Mesothelial cell of epicardium (in vitro differentiated cells): ENCODE data around the gene EEF1A2. TPM values are rescaled to one million over a fixed set of nuclear protein-coding genes. Genes with fewer than 3 reads are reported as not detected.
A peak's percentile ranks its signal among the peaks of the same experiment; 100 is the strongest.

Experiments
- DNase-seq, 2 experiments: peaks; one replicate each; pipeline ENCODE4 v3.0.0; 2021; ENCODE audit warnings: low spot score in 2 of 2; ENCODE audit not compliant: unreplicated experiment in 2 of 2
- H3K27ac Mint-ChIP-seq: 2 replicates; pipeline ENCODE4 v1.8.0; 2021; ENCODE audit warnings: mixed read lengths
- H3K27me3 Mint-ChIP-seq: 2 replicates; pipeline ENCODE4 v1.8.0; 2021; ENCODE audit warnings: low read depth, mixed read lengths
- H3K36me3 Mint-ChIP-seq: 2 replicates; pipeline ENCODE4 v1.8.0; 2021; ENCODE audit warnings: mixed read lengths
- H3K4me1 Mint-ChIP-seq: 2 replicates; pipeline ENCODE4 v1.8.0; 2021; ENCODE audit warnings: mixed read lengths
- H3K4me3 Mint-ChIP-seq: 2 replicates; pipeline ENCODE4 v1.8.0; 2021; ENCODE audit warnings: mild to moderate bottlenecking, moderate library complexity, mixed read lengths
- H3K9me3 Mint-ChIP-seq: 2 replicates; pipeline ENCODE4 v1.8.0; 2021; ENCODE audit warnings: mixed read lengths
- CTCF ChIP-seq: fragments of 200-600 bp; sonication (generic); IDR thresholded peaks from one replicate; pipeline ENCODE4 v1.5.0; 2021; ENCODE audit warnings: antibody characterized with exemption; ENCODE audit not compliant: unreplicated experiment
- total RNA-seq: library from RNA; stranded (reverse); gene quantifications from 3 replicates; pipeline ENCODE4 v1.2.1, GENCODE V29; 2021

EEF1A2 gene
- total RNA-seq, 1 donor from 2014 or later, result 14.6 TPM

- no peak for DNase-seq
- no peak for TF ChIP-seq CTCF
Observed at GRCh38 chr20:63525971-63526370, 27.1 kb upstream of the EEF1A2 start.

GRCh38 chr20:63525185-63525584, 26.3 kb upstream of the EEF1A2 start:
- Mint-ChIP-seq H3K27ac (peak overlapping the region; percentile 18), H3K4me3 (no peak overlapping the region), H3K36me3 (peaks cover 16% of the 10 kb centered on the region), H3K4me1 (peaks cover 12% of the 10 kb centered on the region), H3K9me3 (peaks cover 3% of the 10 kb centered on the region), H3K27me3 (peaks cover 1% of the 10 kb centered on the region)
- TF ChIP-seq CTCF, result no peak
- no peak for DNase-seq

More at GRCh38 chr20:63525971-63526370, 27.1 kb upstream of the EEF1A2 start:
- peaks cover 16% of the 10 kb centered on the region for H3K36me3 Mint-ChIP-seq
- no peak overlapping the region for H3K4me3 Mint-ChIP-seq
- H3K9me3 Mint-ChIP-seq, result peaks cover 3% of the 10 kb centered on the region
- H3K4me1 Mint-ChIP-seq, result peaks cover 12% of the 10 kb centered on the region
- peaks cover 1% of the 10 kb centered on the region for H3K27me3 Mint-ChIP-seq
- no peak overlapping the region for H3K27ac Mint-ChIP-seq

DNA sequence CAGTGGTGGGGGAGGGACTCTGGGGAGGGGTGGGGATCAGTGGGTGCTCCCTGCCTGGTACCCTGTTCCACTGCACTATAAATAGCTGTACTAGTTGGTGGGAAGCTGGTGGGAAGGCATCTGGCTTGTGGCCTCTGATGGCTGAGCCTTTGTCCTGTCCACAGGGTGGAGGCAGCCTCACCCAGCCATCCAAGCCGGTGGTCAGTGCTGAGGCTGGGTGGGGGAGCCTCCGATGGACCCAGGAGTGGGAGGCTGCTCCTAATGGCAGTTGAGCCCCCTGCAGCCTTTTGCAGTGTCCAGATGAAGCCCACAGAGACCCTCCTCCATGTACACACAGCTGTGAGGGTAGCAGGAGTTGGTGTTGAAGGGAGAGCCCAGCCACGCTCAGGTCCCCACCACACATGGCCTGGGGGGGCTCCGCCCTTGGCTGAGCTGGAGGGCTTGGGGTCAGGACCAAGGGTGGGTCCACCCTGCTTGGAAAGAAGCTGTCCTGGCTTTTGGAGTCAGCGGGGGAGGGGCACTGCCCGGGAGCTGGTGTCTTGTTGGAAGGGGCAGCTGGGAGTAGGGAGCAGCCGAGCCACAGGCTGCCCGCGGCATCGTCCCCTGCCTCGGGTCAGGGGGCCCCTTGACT, 24.2 kb upstream of the EEF1A2 start:
- Mint-ChIP-seq H3K4me3 (peak overlapping the region; percentile 84), H3K9me3 (peaks cover 3% of the 10 kb centered on the region), H3K36me3 (peaks cover 18% of the 10 kb centered on the region), H3K4me1 (peaks cover 19% of the 10 kb centered on the region), H3K27me3 (peaks cover 1% of the 10 kb centered on the region), H3K27ac (no peak overlapping the region)
- TF ChIP-seq CTCF, result no peak
- peak in 1 of 2 experiments; percentile 20 for DNase-seq

DNA sequence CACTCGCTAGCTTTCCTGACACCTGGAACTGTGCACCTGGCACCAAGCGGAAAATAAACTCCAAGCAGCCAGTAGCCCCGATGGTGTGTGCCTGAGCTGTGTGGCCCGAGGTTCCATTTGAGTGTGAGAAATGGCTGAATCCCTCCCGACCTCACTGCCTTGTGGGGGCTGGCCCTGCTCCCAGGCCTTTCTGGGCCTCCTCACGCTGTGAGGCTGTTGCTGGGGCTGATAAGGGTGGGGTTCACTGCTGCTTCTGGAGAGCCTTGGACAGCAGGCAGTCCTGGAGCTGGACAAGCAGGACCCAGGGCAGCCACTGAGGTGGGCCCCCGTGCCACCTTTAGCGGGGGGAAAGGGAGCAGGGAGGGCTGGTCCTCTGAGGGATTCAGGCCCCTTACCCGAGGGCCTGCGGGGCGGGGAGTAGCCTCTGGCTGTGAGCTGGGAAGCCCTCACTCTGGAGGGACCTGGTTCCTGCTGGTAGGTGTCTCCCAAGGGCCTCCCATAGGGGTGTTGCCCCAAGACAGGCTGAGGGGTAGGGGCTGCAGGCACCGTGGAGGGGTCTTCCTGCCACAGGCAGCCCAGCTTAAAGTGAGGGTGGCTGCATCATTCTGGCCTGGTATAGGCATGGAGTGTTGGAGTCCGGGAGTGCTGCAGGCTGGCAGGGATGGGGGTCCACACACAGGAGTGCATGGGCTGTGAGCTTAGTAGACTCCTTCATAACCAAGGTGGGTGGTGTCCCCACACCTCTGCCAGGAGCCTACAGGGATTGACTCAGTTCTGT, 23.4 kb upstream of the EEF1A2 start:
- H3K4me1 Mint-ChIP-seq, result peaks cover 21% of the 10 kb centered on the region
- peaks cover 18% of the 10 kb centered on the region for H3K36me3 Mint-ChIP-seq
- H3K4me3 Mint-ChIP-seq, result peak overlapping the region; percentile 84
- no peak for TF ChIP-seq CTCF
- peaks cover 3% of the 10 kb centered on the region for H3K9me3 Mint-ChIP-seq
- DNase-seq, result peak in 1 of 2 experiments; percentile 13
- peaks cover 3% of the 10 kb centered on the region for H3K27me3 Mint-ChIP-seq
- H3K27ac Mint-ChIP-seq, result peak overlapping the region; percentile 80

DNA sequence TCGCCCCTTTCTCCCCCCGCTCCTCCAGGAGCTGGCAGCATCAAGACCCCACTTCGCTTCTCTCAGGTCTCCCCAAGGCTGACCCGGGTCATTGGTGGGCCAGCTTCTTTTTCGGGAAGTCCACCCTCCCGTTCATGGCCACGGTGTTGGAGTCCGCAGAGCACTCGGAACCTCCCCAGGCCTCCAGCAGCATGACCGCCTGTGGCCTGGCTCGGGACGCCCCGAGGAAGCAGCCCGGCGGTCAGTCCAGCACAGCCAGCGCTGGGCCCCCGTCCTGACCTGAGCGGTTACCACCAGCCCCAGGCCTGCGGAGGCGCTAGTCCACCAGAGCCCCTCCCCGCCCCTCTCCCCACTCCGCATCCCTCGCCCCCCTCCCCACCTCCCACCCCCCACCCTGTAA, 22.7 kb upstream of the EEF1A2 start:
- Mint-ChIP-seq H3K4me1 (peaks cover 21% of the 10 kb centered on the region), H3K9me3 (peaks cover 3% of the 10 kb centered on the region), H3K27me3 (peaks cover 3% of the 10 kb centered on the region), H3K27ac (peak overlapping the region; percentile 83), H3K36me3 (peaks cover 18% of the 10 kb centered on the region), H3K4me3 (peak overlapping the region; percentile 84)
- peak in 1 of 2 experiments; percentile 19 for DNase-seq
- TF ChIP-seq CTCF, result no peak
